HG03280 (cell line): ENCODE data around the gene ITGB1BP2.
"Not testable (repeated sequence)": the region's sequence is repeated elsewhere in the genome, so short reads cannot be mapped to it uniquely, and the experiment has no call there.

Source experiments
- ATAC-seq: cut with Tn5 transposase; IDR thresholded peaks from one replicate; pipeline ENCODE4 v1.9.1; 2021; ENCODE audit warnings: mild to moderate bottlenecking, moderate library complexity; ENCODE audit not compliant: unreplicated experiment

Gene ITGB1BP2

DNA sequence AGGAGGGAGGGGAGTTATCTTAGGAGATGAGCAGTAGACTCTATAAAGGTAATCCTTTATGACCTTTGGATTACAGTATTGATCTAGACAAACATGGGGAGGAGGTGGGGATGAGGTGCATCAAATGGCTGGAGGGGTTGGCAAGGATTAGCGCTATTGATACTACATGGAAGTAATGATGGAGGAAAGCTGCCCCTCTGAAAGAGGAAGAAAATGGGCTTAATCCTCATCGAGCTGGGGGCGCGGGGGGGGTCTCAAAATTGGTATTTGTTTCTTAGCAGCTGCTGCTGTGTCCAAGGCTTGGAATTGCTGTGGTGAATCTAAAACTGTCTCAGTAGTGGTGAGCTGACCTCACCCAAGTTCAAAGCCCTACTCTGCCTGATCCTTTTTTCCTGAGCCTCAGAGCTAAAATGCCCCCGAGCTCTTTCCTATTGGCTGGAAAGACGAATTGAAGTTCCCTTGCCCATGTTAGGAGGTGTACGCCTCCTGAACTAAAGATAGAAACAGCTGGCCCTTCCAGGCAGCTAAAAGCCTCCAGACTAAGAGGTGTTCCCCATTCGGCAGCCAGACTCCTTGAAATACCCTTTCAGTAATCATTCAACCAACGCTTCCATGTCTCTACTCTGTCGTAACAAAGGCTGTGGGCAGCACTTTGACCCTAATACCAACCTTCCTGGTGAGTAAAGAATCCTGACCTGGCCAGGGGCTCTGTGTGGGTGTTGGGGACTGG is at the start of gene ITGB1BP2:
Gene ITGB1BP2, plus strand, starts transcription at position 556 of the 730 bp plus-strand sequence. Its CDS starts 57 bp downstream, at position 613.
- no peak for ATAC-seq

DNA sequence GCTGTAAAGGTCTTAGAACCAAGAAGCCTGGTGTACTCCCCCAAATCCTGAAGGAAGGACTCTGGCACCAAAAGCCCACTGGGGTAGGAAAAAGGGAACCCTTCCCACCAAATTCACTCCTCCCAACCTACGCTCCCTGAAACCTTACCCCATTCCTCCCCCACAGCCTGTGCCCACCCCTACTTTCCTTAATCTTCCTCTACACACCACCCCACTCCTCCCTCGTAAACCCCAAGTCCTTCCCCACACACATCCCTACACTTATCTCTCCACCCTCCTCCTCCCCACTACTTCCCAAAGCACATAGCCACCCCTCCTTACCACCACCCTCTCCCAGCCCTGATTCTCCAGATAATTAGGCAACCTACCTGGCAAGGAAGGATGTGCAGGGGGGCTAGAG is 49.3 kb upstream of the ITGB1BP2 start:
- ATAC-seq: no peak

DNA sequence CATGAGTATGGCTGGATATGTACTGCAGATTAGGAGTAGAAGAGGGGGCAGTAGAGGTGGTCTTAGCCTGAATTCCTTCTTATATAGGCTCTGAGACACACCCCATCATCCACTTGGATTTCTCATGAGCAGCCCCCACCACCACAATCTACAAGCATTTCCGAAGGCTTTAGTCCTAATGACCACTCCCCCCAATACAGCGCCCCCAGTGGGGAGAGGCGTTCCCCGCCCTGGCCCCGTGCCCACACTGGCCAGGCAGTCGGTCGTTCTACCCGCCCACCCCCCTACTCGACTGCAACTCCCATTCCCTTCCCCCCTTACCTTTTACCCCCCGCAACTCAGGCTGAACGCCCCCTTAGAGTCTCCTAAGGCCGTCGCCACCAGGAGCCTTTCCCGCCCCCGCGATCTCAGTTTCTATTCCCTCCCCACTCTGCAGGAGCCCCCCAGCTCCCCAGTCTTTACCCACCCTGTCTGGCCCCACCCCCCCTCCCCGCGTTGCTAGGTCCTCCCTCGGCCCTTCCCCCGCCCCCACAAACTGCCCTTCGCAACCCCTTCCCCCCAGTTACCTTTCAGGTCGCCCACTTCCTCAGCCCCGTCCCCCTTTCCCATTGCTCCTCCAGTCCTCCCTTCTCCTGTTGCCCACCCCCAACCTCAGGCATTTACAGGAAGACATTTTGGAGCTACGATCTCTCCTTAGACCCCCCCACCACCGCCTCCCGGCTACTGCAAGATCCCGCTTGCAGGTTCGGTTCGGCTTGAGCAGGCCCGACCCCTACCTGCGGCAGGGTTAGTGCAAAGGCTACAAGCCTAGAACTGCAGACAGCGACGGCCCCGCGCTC is 48.1 kb upstream of the ITGB1BP2 start:
- ATAC-seq: no peak

DNA sequence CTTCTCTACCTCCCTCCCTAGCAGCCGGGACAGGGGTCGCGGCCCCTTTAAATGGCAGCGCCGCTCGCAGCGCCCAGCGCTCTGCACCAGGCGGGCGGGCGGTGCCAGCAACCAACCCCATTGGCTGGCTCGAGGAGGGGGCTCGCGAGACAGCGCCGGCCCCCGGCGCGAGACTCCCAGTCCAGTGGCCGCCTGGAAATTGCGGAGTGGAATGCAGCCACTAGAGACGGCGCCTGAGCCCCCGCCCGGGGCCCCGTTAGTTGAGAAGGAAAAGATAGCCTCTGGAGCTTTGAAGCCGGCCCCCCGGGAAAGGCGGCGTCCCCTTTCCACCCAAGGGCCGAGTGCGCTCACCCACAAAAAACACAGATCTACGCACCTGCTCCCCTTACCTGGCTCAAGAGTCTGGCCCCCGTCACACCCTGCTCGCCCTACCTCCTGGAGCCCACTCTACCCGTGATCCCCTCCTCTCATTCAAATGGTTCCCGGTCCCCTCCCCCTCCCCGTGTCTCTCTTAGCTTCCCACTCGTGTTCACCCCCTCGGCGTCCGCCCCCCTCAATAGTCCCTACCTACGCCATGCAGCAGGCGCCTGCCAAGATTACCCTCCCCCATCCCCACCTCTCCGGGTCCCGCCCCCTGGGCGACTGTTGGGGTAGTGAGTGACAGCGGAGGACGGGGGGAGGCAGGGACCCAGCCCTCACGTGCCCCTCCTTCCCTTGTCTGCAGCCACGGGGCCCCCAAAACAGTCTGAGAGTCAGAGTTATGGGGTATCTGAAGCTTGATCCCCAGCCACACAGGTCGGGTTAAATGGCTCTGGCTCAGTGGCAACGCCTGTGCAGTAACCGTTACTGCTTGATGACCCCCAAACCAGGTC is 47.2 kb upstream of the ITGB1BP2 start, which contains the start of gene ZMYM3:
Gene ZMYM3, minus strand, starts transcription at position 49 of the 872 bp plus-strand sequence. CDS start 885 bp downstream, outside the sequence.
- ATAC-seq: peak; percentile 94

DNA sequence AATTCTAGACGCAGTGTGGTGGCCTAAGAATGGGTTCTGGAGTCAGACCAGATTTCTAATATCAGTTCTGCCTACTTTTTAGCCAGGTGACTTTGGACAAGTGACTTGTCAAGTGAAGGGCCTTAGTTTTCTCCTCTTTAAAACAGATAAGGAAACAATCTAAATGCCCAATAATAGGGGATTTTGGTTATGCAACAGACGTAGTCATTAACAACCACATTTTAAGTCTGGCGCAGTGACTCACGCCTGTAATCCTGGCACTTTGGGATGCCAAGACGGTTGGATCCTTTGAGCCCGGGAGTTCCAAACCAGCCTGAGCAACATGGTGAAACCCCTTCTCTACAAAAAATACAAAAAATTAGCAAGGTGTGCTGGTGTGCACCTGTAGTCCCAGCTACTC is 45.5 kb upstream of the ITGB1BP2 start:
- no peak for ATAC-seq

GRCh38 chrX:71256856-71257255 is 44.7 kb upstream of the ITGB1BP2 start:
- ATAC-seq: no peak

- ATAC-seq: not testable (repeated sequence)
Observed at GRCh38 chrX:71268624-71269023, 32.9 kb upstream of the ITGB1BP2 start.

DNA sequence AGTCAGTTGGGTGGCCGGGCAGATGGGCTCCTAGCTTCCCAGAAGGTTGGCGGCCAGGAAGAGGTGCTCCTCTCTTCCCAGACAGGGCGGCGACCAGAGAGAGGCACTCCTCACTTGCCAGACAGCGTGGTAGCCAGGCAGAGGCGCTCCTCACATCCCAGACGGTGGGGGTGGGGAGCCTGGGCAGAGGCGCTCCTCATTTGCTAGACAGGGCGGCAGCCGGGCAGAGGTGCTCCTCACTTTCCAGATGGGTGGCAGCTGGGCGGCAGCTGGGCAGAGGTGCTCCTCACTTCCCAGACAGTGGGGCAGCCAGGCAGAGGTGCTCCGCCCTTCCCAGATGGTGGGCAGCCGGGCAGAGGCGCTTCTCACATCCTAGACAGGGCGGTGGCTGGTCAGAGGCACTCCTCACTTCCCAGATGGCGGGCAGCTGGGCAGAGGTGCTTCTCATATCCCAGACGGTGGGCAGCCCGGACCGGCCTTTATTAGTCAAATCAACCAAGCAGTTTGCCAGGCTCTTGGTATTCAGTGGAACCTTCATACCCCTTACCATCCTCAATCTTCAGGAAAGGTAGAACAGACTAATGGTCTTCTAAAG is 31.7 kb upstream of the ITGB1BP2 start:
- no peak for ATAC-seq

DNA sequence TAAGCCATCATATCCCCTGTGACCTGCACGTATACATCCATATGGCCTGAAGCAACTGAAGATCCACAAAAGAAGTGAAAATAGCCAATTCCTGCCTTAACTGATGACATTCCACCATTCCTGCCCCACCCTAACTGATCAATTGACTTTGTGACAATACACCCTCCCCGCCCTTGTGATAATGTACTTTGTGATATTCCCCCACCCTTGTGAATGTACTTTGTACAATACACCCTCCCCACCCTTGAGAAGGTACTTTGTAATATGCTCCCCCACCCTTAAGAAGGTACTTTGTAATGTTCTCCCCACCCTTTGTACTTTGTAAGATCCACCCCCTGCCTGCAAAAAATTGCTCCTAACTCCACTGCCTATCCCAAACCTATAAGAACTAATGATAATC is 29.2 kb upstream of the ITGB1BP2 start:
- not testable (repeated sequence) for ATAC-seq

- not testable (repeated sequence) for ATAC-seq
Observed at GRCh38 chrX:71281300-71281699, 20.2 kb upstream of the ITGB1BP2 start.

GRCh38 chrX:71282514-71283402 is 18.8 kb upstream of the ITGB1BP2 start:
- peak; percentile 28 for ATAC-seq

DNA sequence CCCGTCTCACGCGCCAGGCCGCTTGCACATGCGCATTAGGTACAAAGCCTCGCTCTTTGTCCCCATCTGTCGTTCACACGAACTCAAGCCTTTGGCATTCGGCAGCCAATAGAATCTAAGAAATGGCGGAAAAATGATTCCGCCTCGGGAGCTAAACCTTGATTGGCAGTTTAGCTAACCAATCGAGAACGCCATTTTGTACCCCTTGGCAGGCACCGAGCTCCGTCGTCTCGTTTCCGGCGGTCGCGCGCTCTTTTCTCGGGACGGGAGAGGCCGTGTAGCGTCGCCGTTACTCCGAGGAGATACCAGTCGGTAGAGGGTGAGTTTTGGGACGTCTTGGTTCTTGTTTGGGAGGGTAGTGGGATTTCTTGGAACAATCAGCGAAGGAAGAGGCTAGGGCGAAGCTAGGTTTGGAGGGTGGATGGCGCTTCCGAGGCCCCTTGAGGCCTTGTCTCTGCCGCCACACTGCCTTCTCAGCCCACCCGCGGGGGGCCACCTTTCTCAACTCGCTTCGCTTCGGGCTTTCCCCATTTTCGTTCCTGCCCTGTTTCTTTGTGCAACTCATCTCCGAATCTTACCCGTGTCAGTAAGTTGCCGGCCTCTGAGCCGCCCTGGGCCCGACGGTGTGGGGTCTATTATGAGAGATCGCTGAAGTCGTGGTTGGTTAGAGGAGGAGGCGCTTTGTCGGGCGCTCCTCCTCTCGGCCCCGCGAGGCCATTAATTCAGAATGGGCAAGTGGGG is 18.0 kb upstream of the ITGB1BP2 start, which contains the start of gene NONO:
Gene NONO, plus strand, starts transcription at position 233 of the 741 bp plus-strand sequence. CDS start 7,003 bp downstream, outside the sequence.
- ATAC-seq: peak; percentile 91

- ATAC-seq: no peak
Observed at GRCh38 chrX:71285929-71286328, 15.6 kb upstream of the ITGB1BP2 start.

DNA sequence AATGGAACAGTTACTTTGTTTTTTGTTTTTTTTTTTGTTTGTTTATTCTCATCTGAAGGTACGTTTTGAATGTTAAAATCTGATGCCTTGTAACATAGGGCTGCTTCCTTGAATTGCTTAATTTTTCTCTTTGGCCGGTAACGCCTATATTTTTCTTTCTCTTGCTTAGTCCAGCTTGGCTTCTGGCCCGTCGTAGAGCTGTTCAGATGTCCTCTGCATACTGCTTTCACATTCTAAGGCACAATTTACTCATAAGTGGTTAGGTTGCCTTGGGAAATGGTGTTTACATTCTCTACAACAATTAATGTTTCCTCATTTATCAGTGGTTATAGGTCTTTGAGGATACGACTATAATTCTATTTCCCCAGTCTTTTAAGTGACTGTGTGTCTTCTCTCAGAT is 10.2 kb upstream of the ITGB1BP2 start:
- no peak for ATAC-seq

GRCh38 chrX:71292669-71293365 is 8.7 kb upstream of the ITGB1BP2 start:
- ATAC-seq: no peak

DNA sequence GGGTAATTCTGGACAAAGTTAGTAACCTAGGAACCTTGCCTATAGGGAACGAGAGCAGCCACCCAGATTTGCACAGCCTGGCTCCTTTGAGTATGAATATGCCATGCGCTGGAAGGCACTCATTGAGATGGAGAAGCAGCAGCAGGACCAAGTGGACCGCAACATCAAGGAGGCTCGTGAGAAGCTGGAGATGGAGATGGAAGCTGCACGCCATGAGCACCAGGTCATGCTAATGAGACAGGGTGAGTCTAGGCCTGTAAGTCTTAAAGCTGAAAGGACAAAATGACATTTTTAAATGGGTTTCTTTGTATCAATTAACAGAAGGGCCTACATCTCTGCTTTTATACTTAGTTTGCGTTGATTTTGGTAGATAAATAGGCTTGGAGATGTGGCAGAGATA is 4.7 kb upstream of the ITGB1BP2 start:
- no peak for ATAC-seq

- no peak for ATAC-seq
Observed at GRCh38 chrX:71298119-71298518, 3.4 kb upstream of the ITGB1BP2 start.

DNA sequence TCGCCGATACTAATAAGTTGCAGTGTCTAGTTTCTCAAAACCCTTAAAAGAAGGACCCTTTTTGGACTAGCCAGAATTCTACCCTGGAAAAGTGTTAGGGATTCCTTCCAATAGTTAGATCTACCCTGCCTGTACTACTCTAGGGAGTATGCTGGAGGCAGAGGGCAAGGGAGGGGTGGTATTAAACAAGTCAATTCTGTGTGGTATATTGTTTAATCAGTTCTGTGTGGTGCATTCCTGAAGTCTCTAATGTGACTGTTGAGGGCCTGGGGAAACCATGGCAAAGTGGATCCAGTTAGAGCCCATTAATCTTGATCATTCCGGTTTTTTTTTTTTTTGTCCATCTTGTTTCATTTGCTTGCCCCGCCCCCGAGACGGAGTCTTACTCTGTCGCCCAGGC is 1.5 kb upstream of the ITGB1BP2 start:
- ATAC-seq: not testable (repeated sequence)
